Measurements from ENCODE around the gene PPP6R3.

Gene PPP6R3

GRCh38 chr11:68498903-68499883 lies 38.6 kb downstream of the PPP6R3 start:
- no peak for DNase-seq

GRCh38 chr11:68500206-68500605 lies 39.7 kb downstream of the PPP6R3 start:
- DNase-seq, result no peak

GRCh38 chr11:68501813-68502212 lies 41.3 kb downstream of the PPP6R3 start:
- DNase-seq, result no peak

- DNase-seq, result no peak
These were observed 42.7 kb downstream of the PPP6R3 start for GRCh38 chr11:68503251-68503687.

GRCh38 chr11:68503792-68504191 lies 43.2 kb downstream of the PPP6R3 start:
- DNase-seq, result no peak

GRCh38 chr11:68504432-68505066 lies 44.0 kb downstream of the PPP6R3 start:
- DNase-seq, result no peak

- DNase-seq, result no peak
These were observed 45.0 kb downstream of the PPP6R3 start for GRCh38 chr11:68505596-68505995.

- no peak for DNase-seq
These were observed 46.4 kb downstream of the PPP6R3 start for GRCh38 chr11:68506908-68507307.

GRCh38 chr11:68508425-68508824 lies 47.9 kb downstream of the PPP6R3 start:
- DNase-seq, result no peak

GRCh38 chr11:68509066-68509465 lies 48.5 kb downstream of the PPP6R3 start:
- DNase-seq, result no peak

- DNase-seq, result no peak
These were observed 53.5 kb downstream of the PPP6R3 start for GRCh38 chr11:68513930-68514487.

GRCh38 chr11:68517121-68517741 lies 56.7 kb downstream of the PPP6R3 start:
- DNase-seq, result no peak

GRCh38 chr11:68518191-68518590 lies 57.6 kb downstream of the PPP6R3 start:
- no peak for DNase-seq

GRCh38 chr11:68521969-68522652 lies 61.6 kb downstream of the PPP6R3 start:
- no peak for DNase-seq

- DNase-seq, result no peak
These were observed 62.5 kb downstream of the PPP6R3 start for GRCh38 chr11:68523033-68523432.

- no peak for DNase-seq
These were observed 63.2 kb downstream of the PPP6R3 start for GRCh38 chr11:68523743-68524142.

- DNase-seq, result no peak
These were observed 63.7 kb downstream of the PPP6R3 start for GRCh38 chr11:68524213-68524612.

- no peak for DNase-seq
These were observed 64.1 kb downstream of the PPP6R3 start for GRCh38 chr11:68524681-68525080.

- no peak for DNase-seq
These were observed 64.8 kb downstream of the PPP6R3 start for GRCh38 chr11:68525336-68525735.

- no peak for DNase-seq
These were observed 65.4 kb downstream of the PPP6R3 start for GRCh38 chr11:68525930-68526329.

- no peak for DNase-seq
These were observed 67.0 kb downstream of the PPP6R3 start for GRCh38 chr11:68527585-68527984.

- DNase-seq, result no peak
These were observed 68.1 kb downstream of the PPP6R3 start for GRCh38 chr11:68528630-68529029.
